K562 (cell line): ENCODE data around the gene SLC6A4.

ENCODE experiments used
- CREB1 ChIP-seq, 2 experiments: sonication (generic) in 1 of 2; formaldehyde crosslinking in 1 of 2; IDR thresholded peaks; 2 replicates each; pipeline versions ENCODE4 v1.6.1 to v1.8.0; 2012 to 2022; ENCODE audit warnings: inconsistent platforms in 1 of 2, mild to moderate bottlenecking in 1 of 2, missing genetic modification reagents in 1 of 2, moderate library complexity in 1 of 2
- FOSL1 ChIP-seq: fragments of 200-800 bp; sonication (Bioruptor generic); conservative IDR thresholded peaks from 2 replicates; pipeline ENCODE4 v1.6.1; 2016; ENCODE audit warnings: missing genetic modification characterization, missing compliant biosample characterization
- MTA2 ChIP-seq: fragments of 450-650 bp; IDR thresholded peaks from 2 replicates; pipeline ENCODE4 v1.6.1; 2016; ENCODE audit warnings: low read depth
- SOX6 ChIP-seq: fragments of 450-650 bp; IDR thresholded peaks from 2 replicates; pipeline ENCODE4 v1.6.1; 2014; ENCODE audit warnings: mild to moderate bottlenecking
- ZFP36 ChIP-seq: fragments of 150-350 bp; IDR thresholded peaks from 2 replicates; pipeline ENCODE4 v1.6.1; 2018; ENCODE audit warnings: low read length, low read depth; ENCODE audit not compliant: partially characterized antibody

DNA sequence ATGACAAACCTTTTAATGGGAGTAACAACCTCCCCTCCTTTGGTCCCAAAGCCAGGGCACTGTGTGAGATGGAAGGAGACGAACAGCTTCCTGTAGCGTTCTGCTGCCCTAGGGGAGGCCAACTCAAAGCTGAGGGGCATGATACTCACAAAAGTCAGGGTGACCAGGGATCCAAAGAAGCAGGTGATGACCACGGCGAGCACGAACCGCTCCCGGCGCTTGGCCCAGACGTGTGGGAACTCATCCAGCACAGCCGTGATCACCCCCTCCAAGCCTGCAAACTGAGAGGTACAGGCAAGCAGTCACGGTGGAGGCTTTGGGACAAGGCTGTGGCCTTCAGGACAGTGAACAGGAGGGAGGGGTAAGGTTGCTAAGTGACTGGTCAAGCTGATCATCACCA lies 25.1 kb downstream of the SLC6A4 start:
- TF ChIP-seq ZFP36 (no peak), SOX6 (no peak), CREB1 (IDR thresholded peaks at IDR 0.05) (no peak), CREB1 (CRISPR knock-in tag; IDR thresholded peaks at IDR 0.05) (no peak), FOSL1 (tag) (no peak), MTA2 (no peak)
